ENCODE measurements around the gene PLXDC2. TPM values are rescaled to one million over a fixed set of nuclear protein-coding genes. Genes with fewer than 3 reads are reported as not detected.
A peak's percentile ranks its signal among the peaks of the same experiment; 100 is the strongest.

The PLXDC2 gene
- total and polyA plus RNA-seq, 2 experiments from 2014 or later = 10.3 to 22.6 TPM

DNA sequence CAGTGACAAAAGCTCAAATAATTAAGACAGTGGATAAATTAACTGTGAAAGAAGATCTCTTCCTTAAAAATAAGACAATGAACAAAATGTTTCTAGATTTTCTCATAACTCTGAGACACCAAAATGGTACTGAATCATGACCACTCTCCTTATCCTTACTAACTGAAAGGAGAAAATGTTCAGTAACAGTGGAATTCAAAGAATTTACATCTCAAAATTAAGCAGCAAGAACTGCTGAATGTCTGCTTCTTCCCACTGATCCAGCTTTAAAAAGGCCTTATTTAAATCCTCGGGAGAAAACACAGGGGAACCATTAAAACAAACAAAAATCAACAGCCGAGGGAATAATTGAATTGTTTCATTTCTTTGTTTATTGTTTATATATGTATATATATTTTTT lies 27.3 kb upstream of the PLXDC2 start:
- Histone ChIP-seq H3K27ac (no peak overlapping the region), H3K4me1 (ENCODE audit: low read depth) (no peaks in the 10 kb centered on the region)
- TF ChIP-seq, protein P1, sequence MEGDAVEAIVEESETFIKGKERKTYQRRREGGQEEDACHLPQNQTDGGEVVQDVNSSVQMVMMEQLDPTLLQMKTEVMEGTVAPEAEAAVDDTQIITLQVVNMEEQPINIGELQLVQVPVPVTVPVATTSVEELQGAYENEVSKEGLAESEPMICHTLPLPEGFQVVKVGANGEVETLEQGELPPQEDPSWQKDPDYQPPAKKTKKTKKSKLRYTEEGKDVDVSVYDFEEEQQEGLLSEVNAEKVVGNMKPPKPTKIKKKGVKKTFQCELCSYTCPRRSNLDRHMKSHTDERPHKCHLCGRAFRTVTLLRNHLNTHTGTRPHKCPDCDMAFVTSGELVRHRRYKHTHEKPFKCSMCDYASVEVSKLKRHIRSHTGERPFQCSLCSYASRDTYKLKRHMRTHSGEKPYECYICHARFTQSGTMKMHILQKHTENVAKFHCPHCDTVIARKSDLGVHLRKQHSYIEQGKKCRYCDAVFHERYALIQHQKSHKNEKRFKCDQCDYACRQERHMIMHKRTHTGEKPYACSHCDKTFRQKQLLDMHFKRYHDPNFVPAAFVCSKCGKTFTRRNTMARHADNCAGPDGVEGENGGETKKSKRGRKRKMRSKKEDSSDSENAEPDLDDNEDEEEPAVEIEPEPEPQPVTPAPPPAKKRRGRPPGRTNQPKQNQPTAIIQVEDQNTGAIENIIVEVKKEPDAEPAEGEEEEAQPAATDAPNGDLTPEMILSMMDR (IDR thresholded peaks at IDR 0.05; ENCODE audit: low read depth, low read length) = no peak

DNA sequence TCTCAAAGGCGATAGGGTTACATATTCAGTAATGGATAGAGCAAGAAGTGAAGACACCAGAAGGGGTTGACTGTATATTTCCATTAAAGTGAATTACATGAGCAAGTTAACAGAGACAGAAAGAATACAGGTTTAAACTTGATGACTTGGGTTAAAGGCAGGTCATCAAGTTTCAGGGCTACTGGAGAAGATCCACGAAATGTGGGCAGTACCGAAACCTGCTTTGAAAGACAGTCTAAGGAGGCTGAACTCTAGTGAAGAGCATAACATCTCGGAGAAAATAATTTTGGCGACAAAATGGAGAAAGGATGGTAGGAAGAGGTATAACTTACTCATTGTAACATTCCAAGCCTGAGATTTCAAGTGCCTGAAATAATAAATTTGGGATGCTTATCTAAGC lies 26.6 kb upstream of the PLXDC2 start:
- no peak for DNase-seq (ENCODE audit: low read depth in 1 of 2, low spot score in 1 of 2)
- H3K9me3 ChIP-seq (ENCODE audit: low read depth) = no peaks in the 10 kb centered on the region
- H3K36me3 ChIP-seq = no peaks in the 10 kb centered on the region
- TF ChIP-seq, protein P1 (IDR thresholded peaks at IDR 0.05; ENCODE audit: low read depth, low read length) = no peak
- no peak overlapping the region for H3K27ac ChIP-seq
- no peaks in the 10 kb centered on the region for H3K4me1 ChIP-seq (ENCODE audit: low read depth)
- no peaks in the 10 kb centered on the region for H3K27me3 ChIP-seq
- H3K4me3 ChIP-seq = no peak overlapping the region

More for the DNA sequence above, 27.3 kb upstream of the PLXDC2 start:
- Histone ChIP-seq H3K36me3 (no peaks in the 10 kb centered on the region), H3K9me3 (ENCODE audit: low read depth) (no peaks in the 10 kb centered on the region), H3K4me3 (no peak overlapping the region), H3K27me3 (no peaks in the 10 kb centered on the region)
- DNase-seq (ENCODE audit: low read depth in 1 of 2, low spot score in 1 of 2) = peak in 1 of 2 donors; percentile 20

DNA sequence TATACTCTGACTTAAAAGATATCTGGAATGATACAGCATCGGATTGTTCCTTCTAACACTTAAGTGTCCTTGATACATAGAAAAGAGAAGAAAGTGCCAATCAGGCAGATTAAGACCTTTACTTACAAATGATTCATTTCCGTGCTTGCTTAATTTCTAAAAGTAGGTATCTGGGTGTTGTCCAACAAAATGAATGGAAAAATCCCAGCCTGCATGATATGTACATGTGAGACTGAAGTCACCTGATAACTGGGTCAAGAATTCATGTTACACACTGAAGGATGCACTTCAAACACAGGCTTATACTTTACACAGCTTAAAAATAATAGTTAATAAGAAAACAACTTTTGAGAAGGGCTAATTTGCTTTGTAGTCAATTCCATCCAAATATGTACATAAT lies 25.2 kb upstream of the PLXDC2 start:
- no peaks in the 10 kb centered on the region for H3K27me3 ChIP-seq

DNA sequence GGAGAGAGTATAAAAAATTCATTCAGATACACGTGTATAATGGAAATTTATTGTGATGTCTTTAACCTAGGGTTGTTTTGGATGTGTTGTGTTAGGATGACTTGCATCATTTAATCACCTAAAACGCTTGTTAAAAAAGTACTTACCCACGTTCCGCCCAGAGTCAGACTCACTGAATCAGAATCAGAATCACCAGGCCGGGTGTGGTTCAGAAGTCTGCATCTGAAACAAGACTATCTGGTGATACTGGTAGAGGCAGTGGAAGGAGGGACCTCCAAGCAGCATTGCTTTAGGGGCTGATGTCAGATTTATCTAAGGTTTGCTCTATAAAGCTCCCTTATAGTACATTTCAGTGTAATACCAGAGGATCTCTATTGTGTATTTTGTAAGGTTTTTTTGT lies 20.5 kb upstream of the PLXDC2 start:
- H3K27me3 ChIP-seq = no peaks in the 10 kb centered on the region
- TF ChIP-seq, protein P1 (IDR thresholded peaks at IDR 0.05; ENCODE audit: low read depth, low read length) = no peak
- no peak for DNase-seq (ENCODE audit: low read depth in 1 of 2, low spot score in 1 of 2)
- no peaks in the 10 kb centered on the region for H3K36me3 ChIP-seq
- no peaks in the 10 kb centered on the region for H3K9me3 ChIP-seq (ENCODE audit: low read depth)
- H3K4me1 ChIP-seq (ENCODE audit: low read depth) = no peaks in the 10 kb centered on the region
- H3K27ac ChIP-seq = no peak overlapping the region
- H3K4me3 ChIP-seq = no peak overlapping the region

More for the DNA sequence above, 25.2 kb upstream of the PLXDC2 start:
- Histone ChIP-seq H3K4me3 (no peak overlapping the region), H3K4me1 (ENCODE audit: low read depth) (no peaks in the 10 kb centered on the region), H3K27ac (no peak overlapping the region), H3K36me3 (no peaks in the 10 kb centered on the region), H3K9me3 (ENCODE audit: low read depth) (no peaks in the 10 kb centered on the region)
- peak in 1 of 2 donors; percentile 47 for DNase-seq (ENCODE audit: low read depth in 1 of 2, low spot score in 1 of 2)
- TF ChIP-seq, protein P1 (IDR thresholded peaks at IDR 0.05; ENCODE audit: low read depth, low read length) = no peak

DNA sequence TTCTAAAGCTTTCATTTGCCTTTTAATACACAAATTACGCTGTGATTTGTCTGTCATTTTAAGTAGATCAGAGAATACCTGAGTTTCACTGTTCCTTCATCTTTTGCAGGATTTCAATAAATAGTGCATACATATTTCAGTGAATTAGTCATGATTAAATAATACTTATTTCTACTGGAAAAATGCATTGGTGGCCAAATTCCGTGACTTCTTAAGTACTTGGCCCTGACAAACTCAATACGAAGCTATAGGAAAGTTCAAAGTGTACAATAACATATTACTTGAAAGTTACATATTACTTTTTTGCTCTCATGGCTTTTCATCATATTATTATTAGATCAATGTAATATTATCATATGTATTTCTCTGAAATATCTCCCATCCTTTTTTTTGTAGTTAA lies 16.1 kb upstream of the PLXDC2 start:
- H3K4me1 ChIP-seq (ENCODE audit: low read depth) = no peaks in the 10 kb centered on the region
- H3K9me3 ChIP-seq (ENCODE audit: low read depth) = no peaks in the 10 kb centered on the region
- no peak overlapping the region for H3K4me3 ChIP-seq
- no peak overlapping the region for H3K27ac ChIP-seq
- TF ChIP-seq, protein P1 (IDR thresholded peaks at IDR 0.05; ENCODE audit: low read depth, low read length) = no peak
- no peaks in the 10 kb centered on the region for H3K27me3 ChIP-seq
- no peaks in the 10 kb centered on the region for H3K36me3 ChIP-seq
- DNase-seq (ENCODE audit: low read depth in 1 of 2, low spot score in 1 of 2) = no peak

DNA sequence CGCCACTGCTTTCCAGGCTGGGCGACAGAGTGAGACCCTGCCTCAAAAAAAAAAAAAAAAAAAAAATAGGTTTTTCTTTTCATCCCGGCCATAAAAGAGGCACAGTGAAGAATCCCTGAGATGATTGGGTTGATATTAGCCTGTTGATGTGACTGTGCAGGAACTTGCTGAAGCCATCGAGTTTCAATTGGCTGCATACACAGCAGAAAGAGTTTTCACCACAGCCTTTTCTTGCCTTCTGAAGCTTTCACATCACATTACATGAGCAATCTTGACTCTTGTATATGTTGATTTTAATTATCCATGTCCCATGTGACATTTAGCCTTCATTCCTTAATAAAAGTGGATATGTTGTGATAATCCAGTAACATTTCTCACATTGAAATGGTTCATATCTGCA lies 14.9 kb upstream of the PLXDC2 start:
- TF ChIP-seq, protein P1 (IDR thresholded peaks at IDR 0.05; ENCODE audit: low read depth, low read length) = no peak
- no peak for DNase-seq (ENCODE audit: low read depth in 1 of 2, low spot score in 1 of 2)

More for the DNA sequence above, 14.9 kb upstream of the PLXDC2 start:
- Histone ChIP-seq H3K4me1 (ENCODE audit: low read depth) (no peaks in the 10 kb centered on the region), H3K9me3 (ENCODE audit: low read depth) (no peaks in the 10 kb centered on the region), H3K4me3 (no peak overlapping the region), H3K27me3 (no peaks in the 10 kb centered on the region), H3K27ac (no peak overlapping the region), H3K36me3 (no peaks in the 10 kb centered on the region)
